Occipital lobe (tissue), 2 donors: Measurements from ENCODE around the gene PRSS27. TPM values are rescaled to one million over a fixed set of nuclear protein-coding genes. Genes with fewer than 3 reads are reported as not detected.
"Not testable (repeated sequence)": the region's sequence is repeated elsewhere in the genome, so short reads cannot be mapped to it uniquely, and the experiment has no call there.

ENCODE experiments used
- DNase-seq: peaks from one replicate; lab custom pipeline; 2025; lab: John Stamatoyannopoulos, UW
- total RNA-seq: library from RNA; depleted of rRNA; stranded (reverse); fragments of >200 nt; gene quantifications from one replicate; pipeline ENCODE4 v1.2.3, GENCODE V29; 2014

The PRSS27 gene
- total RNA-seq, 1 donor from 2014 or later: 1.6 TPM

GRCh38 chr16:2724816-2725348 is 4.9 kb upstream of the PRSS27 start:
- DNase-seq: no peak

- no peak for DNase-seq
Observed at GRCh38 chr16:2724088-2724676, 4.2 kb upstream of the PRSS27 start.

- not testable (repeated sequence) for DNase-seq
Observed at GRCh38 chr16:2721634-2722173, 1.7 kb upstream of the PRSS27 start.

GRCh38 chr16:2720719-2721633 is 952 bp upstream of the PRSS27 start:
- no peak for DNase-seq

GRCh38 chr16:2719328-2720063 is 528 bp downstream of the PRSS27 start:
- no peak for DNase-seq

GRCh38 chr16:2717383-2718263 is 2.4 kb downstream of the PRSS27 start:
- no peak for DNase-seq

GRCh38 chr16:2716948-2717347 is 3.1 kb downstream of the PRSS27 start:
- DNase-seq: no peak

- DNase-seq: no peak
Observed at GRCh38 chr16:2715966-2716885, 3.8 kb downstream of the PRSS27 start.

GRCh38 chr16:2715519-2715918 is 4.5 kb downstream of the PRSS27 start:
- no peak for DNase-seq

- no peak for DNase-seq
Observed at GRCh38 chr16:2715064-2715463, 5.0 kb downstream of the PRSS27 start.

- DNase-seq: no peak
Observed at GRCh38 chr16:2713985-2714774, 5.8 kb downstream of the PRSS27 start.

GRCh38 chr16:2713523-2713922 is 6.5 kb downstream of the PRSS27 start:
- DNase-seq: no peak

GRCh38 chr16:2712546-2712945 is 7.5 kb downstream of the PRSS27 start:
- DNase-seq: no peak

- DNase-seq: no peak
Observed at GRCh38 chr16:2712063-2712441, 8.0 kb downstream of the PRSS27 start.

GRCh38 chr16:2711370-2712062 is 8.5 kb downstream of the PRSS27 start:
- DNase-seq: no peak

GRCh38 chr16:2710711-2711231 is 9.3 kb downstream of the PRSS27 start:
- peak; percentile 81 for DNase-seq

GRCh38 chr16:2710021-2710710 is 9.9 kb downstream of the PRSS27 start:
- DNase-seq: no peak
